Measurements from ENCODE around the gene ANAPC4. TPM values are rescaled to one million over a fixed set of nuclear protein-coding genes. Genes with fewer than 3 reads are reported as not detected.

Gene ANAPC4
- total RNA-seq, 4 donors from 2014 or later = 14.9 to 32.0 (median 19.2) TPM

- no peak overlapping the region for H3K4me3 ChIP-seq (ENCODE audit: low read depth, poor library complexity, severe bottlenecking)
- intact Hi-C loops (cut with DNase I; ENCODE audit: low total_unique reads) = no loop called here
- no peak for DNase-seq (ENCODE audit: low spot score in 2 of 2)
- TF ChIP-seq POLR2A (IDR thresholded peaks at IDR 0.05) = no peak
- TF ChIP-seq CTCF (IDR thresholded peaks at IDR 0.05) = no peak
- WGBS, 2 donors = 79 to 88% methylated on average over 2 of the region's 2 CpGs
Observed at GRCh38 chr4:25405453-25405852, 28.4 kb downstream of the ANAPC4 start.

- WGBS, 2 donors = 94 to 97% methylated on average over 5 of the region's 5 CpGs
- intact Hi-C loops (cut with DNase I; ENCODE audit: low total_unique reads) = no loop called here
- no peak for DNase-seq (ENCODE audit: low spot score in 2 of 2)
- TF ChIP-seq POLR2A (IDR thresholded peaks at IDR 0.05) (no peak), CTCF (IDR thresholded peaks at IDR 0.05) (no peak)
- H3K4me3 ChIP-seq (ENCODE audit: low read depth, poor library complexity, severe bottlenecking) = no peak overlapping the region
Observed at GRCh38 chr4:25406081-25406692, 29.1 kb downstream of the ANAPC4 start.

GRCh38 chr4:25410820-25411529 lies 33.9 kb downstream of the ANAPC4 start:
- WGBS, 2 donors = 77 to 93% methylated on average over 4 of the region's 4 CpGs
- TF ChIP-seq POLR2A (IDR thresholded peaks at IDR 0.05) (no peak), CTCF (IDR thresholded peaks at IDR 0.05) (no peak)
- intact Hi-C loops (cut with DNase I; ENCODE audit: low total_unique reads) = no loop called here
- no peak overlapping the region for H3K4me3 ChIP-seq (ENCODE audit: low read depth, poor library complexity, severe bottlenecking)
- no peak for DNase-seq (ENCODE audit: low spot score in 2 of 2)

GRCh38 chr4:25413261-25413660 lies 36.2 kb downstream of the ANAPC4 start:
- intact Hi-C loops (cut with DNase I; ENCODE audit: low total_unique reads) = no loop called here
- 75 to 78% methylated on average over 3 of the region's 3 CpGs for whole genome bisulfite sequencing, 2 donors
- TF ChIP-seq CTCF (IDR thresholded peaks at IDR 0.05) (no peak), POLR2A (IDR thresholded peaks at IDR 0.05) (no peak)
- H3K4me3 ChIP-seq (ENCODE audit: low read depth, poor library complexity, severe bottlenecking) = no peak overlapping the region
- no peak for DNase-seq (ENCODE audit: low spot score in 2 of 2)

GRCh38 chr4:25417014-25417413 lies 40.0 kb downstream of the ANAPC4 start:
- intact Hi-C loops (cut with DNase I; ENCODE audit: low total_unique reads) = no loop called here
- WGBS, 2 donors = 97 to 100% methylated on average over 2 of the region's 2 CpGs

More at GRCh38 chr4:25417014-25417413, 40.0 kb downstream of the ANAPC4 start:
- DNase-seq (ENCODE audit: low spot score in 2 of 2) = no peak
- H3K4me3 ChIP-seq (ENCODE audit: low read depth, poor library complexity, severe bottlenecking) = no peak overlapping the region
- no peak for TF ChIP-seq POLR2A (IDR thresholded peaks at IDR 0.05)
- no peak for TF ChIP-seq CTCF (IDR thresholded peaks at IDR 0.05)
